GM12801 (cell line): ENCODE data around the gene TNFRSF17.

Source experiments
- CTCF ChIP-seq: IDR thresholded peaks from one replicate; pipeline ENCODE4 v1.5.1; 2011; ENCODE audit warnings: control low read depth; ENCODE audit not compliant: insufficient read length; ENCODE audit errors: extremely low read depth

TNFRSF17 gene

GRCh38 chr16:11992586-11993524 lies 27.8 kb downstream of the TNFRSF17 start:
- no peak for TF ChIP-seq CTCF

DNA sequence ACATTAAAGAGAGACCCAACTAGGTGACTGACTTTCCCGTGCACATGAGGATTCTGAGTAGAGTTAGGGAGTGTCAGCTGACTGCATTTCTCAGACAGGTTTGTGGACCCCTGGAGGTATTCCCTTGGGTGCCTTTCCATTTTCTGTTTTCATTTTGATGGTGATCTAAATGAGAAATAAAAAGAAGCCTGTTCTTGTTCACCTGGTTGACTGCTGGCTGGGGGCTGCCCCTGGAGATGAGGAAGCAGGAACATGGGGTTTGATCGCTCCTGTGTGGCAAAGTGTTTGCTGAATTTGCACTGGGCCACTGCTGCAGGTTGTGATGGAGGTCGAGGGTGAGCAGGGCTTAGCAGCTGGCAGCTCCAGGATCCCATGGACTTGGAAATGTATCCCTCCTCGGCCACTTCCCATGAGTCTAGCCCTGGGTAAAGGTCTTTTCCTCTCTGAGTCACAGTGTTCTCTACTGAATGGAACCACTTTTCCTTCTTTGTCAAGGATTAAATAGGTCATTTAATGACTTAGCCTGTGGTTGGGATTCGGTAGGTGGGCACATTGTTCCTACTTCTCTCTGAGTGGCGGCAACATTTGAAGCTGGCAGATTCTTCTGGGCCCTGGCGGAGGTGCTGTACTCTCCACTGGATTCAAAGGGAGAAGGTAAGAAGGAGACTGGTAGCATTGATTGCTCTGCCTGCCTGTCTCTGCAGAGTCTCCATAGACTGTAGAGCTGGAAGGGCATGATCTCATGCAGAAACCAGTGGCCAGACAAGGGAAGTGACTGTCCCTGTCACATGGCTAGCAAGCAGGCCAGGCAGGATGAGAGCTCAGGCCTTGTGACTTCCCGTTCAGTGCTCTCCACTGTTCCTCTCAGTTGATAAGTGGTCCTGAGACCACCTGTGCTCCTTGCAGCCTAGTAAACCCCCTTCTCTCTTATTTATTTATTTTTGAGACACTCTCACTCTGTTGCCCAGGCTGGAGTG lies 29.4 kb downstream of the TNFRSF17 start:
- no peak for TF ChIP-seq CTCF

- TF ChIP-seq CTCF = no peak
These were observed 31.7 kb downstream of the TNFRSF17 start for GRCh38 chr16:11996433-11997330.

DNA sequence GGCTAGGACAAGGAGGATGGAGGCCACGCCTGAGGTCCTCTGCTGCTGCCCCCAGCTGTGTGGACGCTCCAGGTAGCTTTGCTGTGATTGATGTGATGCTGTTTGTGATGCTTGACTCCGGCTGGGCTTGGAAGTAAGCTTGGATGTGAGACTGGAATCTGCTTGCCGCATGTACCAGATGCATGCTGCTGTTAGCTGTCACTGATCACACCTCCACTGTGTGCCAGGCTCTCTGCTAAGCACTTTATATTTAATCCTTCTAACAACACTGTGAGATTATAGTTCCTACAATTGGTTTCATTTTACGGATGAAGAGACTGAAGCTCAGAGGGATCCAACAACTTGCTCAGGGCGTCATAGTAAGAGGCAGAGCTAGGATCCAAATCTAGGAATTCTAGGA lies 35.0 kb downstream of the TNFRSF17 start:
- TF ChIP-seq CTCF = no peak

- TF ChIP-seq CTCF = no peak
These were observed 37.5 kb downstream of the TNFRSF17 start for GRCh38 chr16:12002447-12003006.

DNA sequence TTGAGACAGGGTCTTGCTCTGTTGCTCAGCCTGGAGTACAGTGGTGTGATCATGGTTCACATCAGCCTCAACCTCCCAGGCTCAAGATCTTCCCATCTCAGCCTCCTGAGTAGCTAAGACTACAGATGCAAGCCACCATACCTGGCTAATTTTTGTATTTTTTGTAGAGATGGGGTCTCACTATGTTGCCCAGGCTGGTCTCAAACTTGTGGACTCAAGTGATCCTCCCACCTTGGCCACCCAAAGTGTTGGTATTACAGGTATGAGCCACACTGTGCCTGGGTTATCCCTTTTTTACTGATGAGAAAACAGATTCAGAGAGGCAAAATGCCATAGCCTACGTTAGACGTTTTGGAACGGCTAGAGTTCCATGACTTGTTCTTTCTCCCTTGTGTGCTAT lies 41.6 kb downstream of the TNFRSF17 start:
- TF ChIP-seq CTCF = no peak
